Breast epithelium (tissue), 3 donors: Measurements from ENCODE around the gene PCSK5.

ENCODE experiments used
- POLR2A ChIP-seq: fragments of 450-650 bp; IDR thresholded peaks from one replicate; pipeline ENCODE4 v1.6.1; 2016; ENCODE audit warnings: antibody characterized with exemption, mild to moderate bottlenecking, moderate library complexity
- POLR2AphosphoS5 ChIP-seq, 3 donors: sonication (generic); formaldehyde crosslinking; IDR thresholded peaks; one replicate each; pipeline ENCODE4 v1.6.1; 2017; ENCODE audit warnings: antibody characterized with exemption in 3 of 3
- TF ChIP-seq, protein P1 (sequence below), 3 donors: fragments of 450-650 bp; IDR thresholded peaks; one replicate each; pipeline ENCODE4 v1.5.1; 2016 to 2017; ENCODE audit warnings: antibody characterized with exemption in 3 of 3, mild to moderate bottlenecking in 3 of 3, moderate library complexity in 3 of 3

DNA sequence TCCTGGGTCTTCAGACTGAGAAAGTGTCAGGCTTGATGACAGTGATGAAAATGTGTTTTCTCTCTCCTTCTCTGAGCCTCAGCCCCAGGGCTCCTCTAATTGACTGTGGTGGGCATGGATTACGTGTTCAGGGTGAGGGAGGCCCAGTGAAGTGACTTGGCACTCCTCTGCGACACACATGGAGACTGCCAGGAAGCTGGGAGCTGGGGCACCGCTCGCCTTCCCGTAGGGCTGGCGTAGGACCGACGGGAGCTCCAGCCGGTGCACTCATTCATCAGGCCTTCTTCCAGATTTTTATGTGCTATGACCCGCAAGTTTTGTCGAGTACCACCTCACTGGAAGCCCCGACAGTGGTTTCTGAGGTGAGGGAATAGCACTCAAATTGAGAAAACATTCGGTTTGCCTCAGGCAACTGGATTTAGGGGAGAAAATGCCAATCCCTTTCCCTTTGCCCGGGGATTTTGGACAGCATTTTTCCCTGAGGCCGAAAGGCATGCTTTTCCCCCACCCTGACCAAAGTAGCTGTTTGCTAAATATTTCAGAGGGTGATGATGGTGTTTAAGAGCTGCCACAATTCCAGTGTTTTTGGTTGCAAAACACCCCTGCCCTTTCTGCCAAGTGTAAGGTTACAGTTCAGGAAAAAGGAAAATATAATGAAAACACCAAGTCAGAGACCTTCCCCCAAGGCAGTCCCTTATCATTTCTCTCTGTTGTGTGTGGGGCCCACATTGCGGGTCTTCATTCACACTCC lies 83.7 kb downstream of the PCSK5 start:
- TF ChIP-seq, protein P1, sequence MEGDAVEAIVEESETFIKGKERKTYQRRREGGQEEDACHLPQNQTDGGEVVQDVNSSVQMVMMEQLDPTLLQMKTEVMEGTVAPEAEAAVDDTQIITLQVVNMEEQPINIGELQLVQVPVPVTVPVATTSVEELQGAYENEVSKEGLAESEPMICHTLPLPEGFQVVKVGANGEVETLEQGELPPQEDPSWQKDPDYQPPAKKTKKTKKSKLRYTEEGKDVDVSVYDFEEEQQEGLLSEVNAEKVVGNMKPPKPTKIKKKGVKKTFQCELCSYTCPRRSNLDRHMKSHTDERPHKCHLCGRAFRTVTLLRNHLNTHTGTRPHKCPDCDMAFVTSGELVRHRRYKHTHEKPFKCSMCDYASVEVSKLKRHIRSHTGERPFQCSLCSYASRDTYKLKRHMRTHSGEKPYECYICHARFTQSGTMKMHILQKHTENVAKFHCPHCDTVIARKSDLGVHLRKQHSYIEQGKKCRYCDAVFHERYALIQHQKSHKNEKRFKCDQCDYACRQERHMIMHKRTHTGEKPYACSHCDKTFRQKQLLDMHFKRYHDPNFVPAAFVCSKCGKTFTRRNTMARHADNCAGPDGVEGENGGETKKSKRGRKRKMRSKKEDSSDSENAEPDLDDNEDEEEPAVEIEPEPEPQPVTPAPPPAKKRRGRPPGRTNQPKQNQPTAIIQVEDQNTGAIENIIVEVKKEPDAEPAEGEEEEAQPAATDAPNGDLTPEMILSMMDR (IDR thresholded peaks at IDR 0.05) = no peak
- TF ChIP-seq POLR2A (no peak), POLR2AphosphoS5 (IDR thresholded peaks at IDR 0.05) (no peak)
